ENCODE data around the gene ARSG. TPM values are rescaled to one million over a fixed set of nuclear protein-coding genes. Genes with fewer than 3 reads are reported as not detected.
"Not testable (repeated sequence)": the region's sequence is repeated elsewhere in the genome, so short reads cannot be mapped to it uniquely, and the experiment has no call there.

The ARSG gene
- total RNA-seq, 6 experiments from 2014 or later = 4.0 to 7.0 (median 5.0) TPM

DNA sequence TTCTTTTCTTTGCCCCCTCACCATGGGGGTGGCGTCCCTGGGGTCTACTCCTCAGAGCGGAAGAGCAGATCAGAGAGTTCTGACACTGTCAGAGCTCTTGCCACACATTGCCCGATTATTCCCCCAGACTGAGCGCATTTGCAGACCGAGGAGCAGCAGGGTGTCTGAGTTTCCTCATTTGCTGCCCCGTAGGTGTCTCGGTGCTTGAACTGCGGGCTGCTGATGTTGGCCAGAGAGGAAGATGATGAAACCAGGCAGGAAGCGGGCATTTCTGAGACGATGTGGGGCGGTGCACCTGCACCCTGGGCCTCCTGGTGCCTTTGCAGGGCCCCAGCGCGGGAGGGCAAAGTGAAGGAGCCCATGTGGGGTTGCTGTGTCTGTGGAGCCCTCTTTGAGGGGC lies 55.2 kb downstream of the ARSG start:
- Mint-ChIP-seq H3K36me3 (ENCODE audit: low read depth) (no peaks in the 10 kb centered on the region), H3K4me1 (ENCODE audit: low read depth) (peaks cover 5% of the 10 kb centered on the region), H3K4me3 (no peak overlapping the region), H3K9me3 (no peaks in the 10 kb centered on the region), H3K27ac (no peak overlapping the region), H3K27me3 (ENCODE audit: insufficient read depth) (no peaks in the 10 kb centered on the region; the same call in 1 of the 2 replicates)
- TF ChIP-seq, protein P1, sequence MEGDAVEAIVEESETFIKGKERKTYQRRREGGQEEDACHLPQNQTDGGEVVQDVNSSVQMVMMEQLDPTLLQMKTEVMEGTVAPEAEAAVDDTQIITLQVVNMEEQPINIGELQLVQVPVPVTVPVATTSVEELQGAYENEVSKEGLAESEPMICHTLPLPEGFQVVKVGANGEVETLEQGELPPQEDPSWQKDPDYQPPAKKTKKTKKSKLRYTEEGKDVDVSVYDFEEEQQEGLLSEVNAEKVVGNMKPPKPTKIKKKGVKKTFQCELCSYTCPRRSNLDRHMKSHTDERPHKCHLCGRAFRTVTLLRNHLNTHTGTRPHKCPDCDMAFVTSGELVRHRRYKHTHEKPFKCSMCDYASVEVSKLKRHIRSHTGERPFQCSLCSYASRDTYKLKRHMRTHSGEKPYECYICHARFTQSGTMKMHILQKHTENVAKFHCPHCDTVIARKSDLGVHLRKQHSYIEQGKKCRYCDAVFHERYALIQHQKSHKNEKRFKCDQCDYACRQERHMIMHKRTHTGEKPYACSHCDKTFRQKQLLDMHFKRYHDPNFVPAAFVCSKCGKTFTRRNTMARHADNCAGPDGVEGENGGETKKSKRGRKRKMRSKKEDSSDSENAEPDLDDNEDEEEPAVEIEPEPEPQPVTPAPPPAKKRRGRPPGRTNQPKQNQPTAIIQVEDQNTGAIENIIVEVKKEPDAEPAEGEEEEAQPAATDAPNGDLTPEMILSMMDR (IDR thresholded peaks at IDR 0.05) = no peak
- DNase-seq = no peak

DNA sequence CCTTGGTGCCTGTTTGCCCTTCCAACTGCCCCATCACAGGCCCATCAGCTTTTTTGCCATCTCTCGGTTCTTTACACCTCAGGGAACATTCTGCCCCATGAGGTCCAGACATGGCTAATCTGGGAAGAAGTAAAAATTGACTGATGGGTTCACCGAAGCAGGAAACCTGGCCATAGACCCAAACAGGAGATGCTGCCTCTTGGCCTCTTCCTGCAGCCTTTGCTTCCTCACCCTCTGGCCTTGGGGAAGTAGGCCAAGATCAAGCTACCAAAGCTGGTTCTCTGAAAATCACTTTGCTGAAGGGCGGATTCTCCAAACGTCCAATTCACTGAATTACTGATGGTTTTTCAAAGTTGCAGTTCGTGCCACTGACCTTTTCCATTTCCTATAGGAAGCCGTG lies 56.1 kb downstream of the ARSG start:
- Mint-ChIP-seq H3K4me1 (ENCODE audit: low read depth) (peaks cover 14% of the 10 kb centered on the region), H3K9me3 (no peaks in the 10 kb centered on the region), H3K36me3 (ENCODE audit: low read depth) (no peaks in the 10 kb centered on the region), H3K27ac (no peak overlapping the region), H3K4me3 (no peak overlapping the region), H3K27me3 (ENCODE audit: insufficient read depth) (peaks cover 3% of the 10 kb centered on the region)
- DNase-seq = no peak
- TF ChIP-seq, protein P1 (IDR thresholded peaks at IDR 0.05) = no peak

DNA sequence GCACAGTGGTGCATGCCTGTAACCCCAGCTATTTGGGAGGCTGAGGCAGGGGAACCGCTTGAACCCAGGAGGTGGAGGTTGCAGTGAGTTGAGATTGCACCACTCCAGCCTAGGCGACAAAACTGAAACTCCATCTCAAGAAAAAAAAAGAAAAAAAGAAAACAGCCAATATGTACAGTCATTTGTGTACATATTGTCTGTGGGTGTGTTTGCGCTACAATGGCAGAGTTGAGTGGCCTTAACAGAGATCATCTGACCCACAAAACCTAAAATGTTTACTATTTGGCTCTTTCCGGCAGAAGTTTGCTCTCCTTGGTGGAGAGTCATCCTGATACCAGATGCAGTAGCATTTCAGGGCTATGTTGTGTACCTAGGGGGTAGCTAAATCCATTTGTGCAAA lies 57.9 kb downstream of the ARSG start:
- H3K4me1 Mint-ChIP-seq (ENCODE audit: low read depth) = peaks cover 16% of the 10 kb centered on the region
- no peaks in the 10 kb centered on the region for H3K9me3 Mint-ChIP-seq
- no peak overlapping the region for H3K27ac Mint-ChIP-seq
- TF ChIP-seq, protein P1 (IDR thresholded peaks at IDR 0.05) = no peak
- peaks cover 3% of the 10 kb centered on the region for H3K27me3 Mint-ChIP-seq (ENCODE audit: insufficient read depth)
- DNase-seq = no peak
- no peak overlapping the region for H3K4me3 Mint-ChIP-seq
- H3K36me3 Mint-ChIP-seq (ENCODE audit: low read depth) = no peaks in the 10 kb centered on the region

DNA sequence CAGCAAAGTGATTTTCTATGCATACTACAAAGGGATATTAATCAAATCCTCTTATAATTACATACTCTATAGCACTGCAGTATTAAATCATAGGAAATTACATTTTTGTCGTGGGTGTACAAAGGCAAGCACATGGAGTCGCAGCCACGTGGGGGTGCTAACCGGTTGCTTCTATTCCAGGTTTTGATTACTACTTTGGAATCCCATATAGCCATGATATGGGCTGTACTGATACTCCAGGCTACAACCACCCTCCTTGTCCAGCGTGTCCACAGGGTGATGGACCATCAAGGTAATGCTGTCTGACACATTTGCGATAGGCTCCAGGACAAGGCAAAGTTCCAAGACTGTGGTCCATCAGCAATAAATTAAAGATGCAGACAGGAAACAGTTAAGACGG lies 60.1 kb downstream of the ARSG start:
- peaks cover 3% of the 10 kb centered on the region; the same call in 1 of the 2 replicates for H3K27me3 Mint-ChIP-seq (ENCODE audit: insufficient read depth)
- H3K4me1 Mint-ChIP-seq (ENCODE audit: low read depth) = peaks cover 33% of the 10 kb centered on the region
- peak; percentile 28 for DNase-seq
- H3K27ac Mint-ChIP-seq = peak overlapping the region; percentile 33; the same call in 1 of the 2 replicates
- no peaks in the 10 kb centered on the region for H3K9me3 Mint-ChIP-seq
- TF ChIP-seq, protein P1 (IDR thresholded peaks at IDR 0.05) = peak; percentile 56
- no peaks in the 10 kb centered on the region for H3K36me3 Mint-ChIP-seq (ENCODE audit: low read depth)
- H3K4me3 Mint-ChIP-seq = no peak overlapping the region

DNA sequence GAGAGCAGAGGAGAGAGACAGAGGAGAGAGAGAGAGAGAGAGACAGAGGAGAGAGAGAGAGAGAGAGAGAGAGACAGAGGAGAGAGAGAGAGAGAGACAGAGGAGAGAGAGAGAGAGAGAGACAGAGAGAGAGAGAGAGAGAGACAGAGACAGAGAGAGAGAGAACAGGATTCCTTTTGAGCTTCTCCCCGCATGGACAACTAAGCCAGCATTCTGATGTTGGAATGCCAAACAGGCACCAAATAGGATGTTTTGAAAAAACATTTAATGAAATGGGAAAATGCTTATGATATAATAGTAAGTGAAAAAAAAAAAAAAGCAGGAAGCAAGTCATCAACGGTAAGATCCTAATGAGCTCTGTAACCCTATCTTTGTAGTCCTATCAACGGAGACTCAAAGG lies 60.7 kb downstream of the ARSG start:
- Mint-ChIP-seq H3K27me3 (ENCODE audit: insufficient read depth) (peaks cover 3% of the 10 kb centered on the region; the same call in 1 of the 2 replicates), H3K36me3 (ENCODE audit: low read depth) (no peaks in the 10 kb centered on the region), H3K9me3 (no peaks in the 10 kb centered on the region), H3K4me1 (ENCODE audit: low read depth) (peaks cover 38% of the 10 kb centered on the region), H3K27ac (peak overlapping the region; percentile 63; the same call in 1 of the 2 replicates), H3K4me3 (no peak overlapping the region; the same call in 1 of the 2 replicates)
- TF ChIP-seq, protein P1 (IDR thresholded peaks at IDR 0.05) = no peak
- peak; percentile 15 for DNase-seq

DNA sequence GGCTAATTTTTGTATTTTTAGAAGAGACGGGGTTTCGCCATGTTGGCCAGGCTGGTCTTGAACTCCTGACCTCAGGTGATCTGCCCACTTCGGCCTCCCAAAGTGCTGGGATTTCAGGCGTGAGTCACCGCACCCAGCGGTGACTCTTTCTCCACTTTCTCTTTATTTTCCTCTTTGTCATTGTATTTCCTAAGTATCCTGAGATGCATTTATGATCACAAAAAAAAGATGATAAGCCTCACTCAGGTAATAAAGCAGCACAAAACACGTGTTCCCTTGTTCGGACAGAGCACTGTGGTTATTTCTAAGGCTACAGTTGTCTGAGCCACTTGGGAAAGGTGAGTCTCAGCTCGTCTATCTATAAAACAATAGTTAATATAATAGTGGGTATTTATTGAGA lies 61.4 kb downstream of the ARSG start:
- H3K9me3 Mint-ChIP-seq; H3K27me3 Mint-ChIP-seq (ENCODE audit: insufficient read depth); H3K27ac Mint-ChIP-seq; H3K36me3 Mint-ChIP-seq (ENCODE audit: low read depth); H3K4me3 Mint-ChIP-seq; DNase-seq: not testable (repeated sequence)
- peaks cover 38% of the 10 kb centered on the region for H3K4me1 Mint-ChIP-seq (ENCODE audit: low read depth)

Measured in HFFc6 (cell line).